GM06990 (cell line): Measurements from ENCODE around the gene RESF1.

Experiments
- DNase-seq: peaks from one replicate; pipeline ENCODE4 v3.0.0-alpha.2; 2011; ENCODE audit not compliant: insufficient read length; ENCODE audit errors: extremely low read depth
- H3K27me3 ChIP-seq: replicated peaks from 2 replicates; pipeline ENCODE4 v1.6.0; 2011; ENCODE audit warnings: low read length; ENCODE audit not compliant: control insufficient read depth, insufficient read depth
- H3K36me3 ChIP-seq: 2 replicates; pipeline ENCODE4 v1.5.1; 2011; ENCODE audit warnings: low read length; ENCODE audit not compliant: control insufficient read depth, insufficient read depth
- H3K4me3 ChIP-seq: replicated peaks from 2 replicates; pipeline ENCODE4 v1.5.1; 2011; ENCODE audit warnings: low read depth, mild to moderate bottlenecking, control low read depth, low read length
- CTCF ChIP-seq: IDR thresholded peaks from 2 replicates; pipeline ENCODE4 v1.5.1; 2011; ENCODE audit warnings: low read length, control low read depth, mild to moderate bottlenecking, inconsistent platforms; ENCODE audit not compliant: insufficient read depth, poor library complexity, severe bottlenecking

The RESF1 gene

GRCh38 chr12:31991815-31992214 lies 32.6 kb downstream of the RESF1 start:
- no peak for TF ChIP-seq CTCF
- Histone ChIP-seq H3K36me3 (no peaks in the 10 kb centered on the region; the same call in none of the 2 replicates), H3K4me3 (no peak overlapping the region), H3K27me3 (no peaks in the 10 kb centered on the region)
- DNase-seq, result peak; percentile 25

GRCh38 chr12:31999692-32000091 lies 40.5 kb downstream of the RESF1 start:
- no peak for DNase-seq
- Histone ChIP-seq H3K36me3 (peaks cover 4% of the 10 kb centered on the region), H3K27me3 (no peaks in the 10 kb centered on the region), H3K4me3 (no peak overlapping the region)
- TF ChIP-seq CTCF, result no peak

- Histone ChIP-seq H3K27me3 (no peaks in the 10 kb centered on the region), H3K36me3 (peaks cover 4% of the 10 kb centered on the region), H3K4me3 (no peak overlapping the region)
- no peak for DNase-seq
- no peak for TF ChIP-seq CTCF
Measured at GRCh38 chr12:32000373-32001005, 41.3 kb downstream of the RESF1 start.

- H3K27me3 ChIP-seq, result no peaks in the 10 kb centered on the region
- no peak for TF ChIP-seq CTCF
- H3K4me3 ChIP-seq, result no peak overlapping the region
- no peak for DNase-seq
- peaks cover 3% of the 10 kb centered on the region for H3K36me3 ChIP-seq
Measured at GRCh38 chr12:32002848-32003493, 43.8 kb downstream of the RESF1 start.

- no peak for TF ChIP-seq CTCF
- H3K36me3 ChIP-seq, result peaks cover 2% of the 10 kb centered on the region
- H3K4me3 ChIP-seq, result no peak overlapping the region
- no peak for DNase-seq
- H3K27me3 ChIP-seq, result no peaks in the 10 kb centered on the region
Measured at GRCh38 chr12:32003654-32004053, 44.4 kb downstream of the RESF1 start.
